Right cardiac atrium (tissue), 5 donors: Measurements from ENCODE around the gene YDJC. TPM values are rescaled to one million over a fixed set of nuclear protein-coding genes. Genes with fewer than 3 reads are reported as not detected.
A peak's percentile ranks its signal among the peaks of the same experiment; 100 is the strongest.

Experiments
- ATAC-seq, 2 donors: fragments of 200-7000 bp; cut with Tn5 transposase; one replicate each; pipeline versions ENCODE4 v1.8.0 to v1.9.1; 2020; ENCODE audit warnings: moderate library complexity in 2 of 2, mild to moderate bottlenecking in 1 of 2
- DNase-seq, 3 donors: peaks; one replicate each; pipeline ENCODE4 v3.0.0-alpha.2; 2020
- H3K27ac ChIP-seq: one replicate; pipeline ENCODE4 v1.5.1; 2013; ENCODE audit warnings: mild to moderate bottlenecking, low read length, control low read depth, moderate library complexity
- H3K27me3 ChIP-seq: one replicate; pipeline ENCODE4 v1.6.1; 2013; ENCODE audit not compliant: control insufficient read depth, insufficient read depth
- H3K4me1 ChIP-seq: one replicate; pipeline ENCODE4 v1.6.1; 2013; ENCODE audit warnings: low read length; ENCODE audit not compliant: control insufficient read depth, insufficient read depth
- H3K4me3 ChIP-seq: one replicate; pipeline ENCODE4 v1.5.1; 2013; ENCODE audit warnings: low read length, control low read depth
- H3K9me3 ChIP-seq: one replicate; pipeline ENCODE4 v1.6.1; 2013; ENCODE audit warnings: low read length; ENCODE audit not compliant: control insufficient read depth
- WGBS: extraction: QIAGEN DNeasy Blood & Tissue Kit; methylation state at CpG from one replicate; pipeline ENCODE4 v1.1.7; 2013; 5-methylcytosine and 5-hydroxymethylcytosine counted together
- intact Hi-C, 4 donors: fragments of 100-400 bp; cut with DNase I; formaldehyde crosslinking; loops; one replicate each; pipeline versions ENCODE4 v1.11.0 to v1.14.0; 2022 to 2023
- polyA plus RNA-seq: library from polyadenylated mRNA; stranded (reverse); fragments of 200-250 nt; gene quantifications from one replicate; pipeline ENCODE4 v1.2.3, GENCODE V29; 2013
- total RNA-seq, 4 donors: library from RNA; stranded (reverse); fragmentation: NEBNext Ultra II Directional; extraction: Animal tissue kit (Norgen Biotek cat#: 25700); gene quantifications; one replicate each; pipeline ENCODE4 v1.2.1, GENCODE V29; 2021
- donor health status: healthy with polysubstance abuse.
- donor health status: DM: no; HTN: yes; CAD: no.
- donor health status: DM: no; HTN: no; CAD: no.
- donor health status: DM: no; HTN: yes; CAD: no; lungs with severe emphysema.
- donor health status: DM: yes; HTN: yes; CAD: no.

The YDJC gene
- total and polyA plus RNA-seq, 5 donors: 3.6 to 7.9 (median 5.7) TPM

GRCh38 chr22:21628386-21629254, 1.2 kb downstream of the YDJC start:
- Histone ChIP-seq H3K4me1 (peaks cover 15% of the 10 kb centered on the region), H3K27me3 (no peaks in the 10 kb centered on the region), H3K27ac (no peak overlapping the region), H3K4me3 (peak overlapping the region; percentile 66), H3K9me3 (no peaks in the 10 kb centered on the region)
- ATAC-seq (peak in 1 of 2 donors; percentile 3), DNase-seq (peak in 2 of 3 donors; percentile 64 to 68)
- intact Hi-C loops: no loop called here
- 77% methylated on average over 74 of the region's 74 CpGs for WGBS

GRCh38 chr22:21626735-21627469, 2.9 kb downstream of the YDJC start:
- Histone ChIP-seq H3K27me3 (no peaks in the 10 kb centered on the region), H3K4me3 (no peak overlapping the region), H3K9me3 (no peaks in the 10 kb centered on the region), H3K27ac (no peak overlapping the region), H3K4me1 (peaks cover 15% of the 10 kb centered on the region)
- 72% methylated on average over 11 of the region's 11 CpGs for WGBS
- DNase-seq (no peak), ATAC-seq (no peak)
- intact Hi-C loops: no loop called here

- Histone ChIP-seq H3K27me3 (no peaks in the 10 kb centered on the region), H3K4me1 (peaks cover 15% of the 10 kb centered on the region), H3K9me3 (no peaks in the 10 kb centered on the region), H3K27ac (no peak overlapping the region), H3K4me3 (no peak overlapping the region)
- intact Hi-C loops: no loop called here
- DNase-seq: no peak
- 67% methylated on average over 4 of the region's 4 CpGs for WGBS
- ATAC-seq: no peak
These were observed 3.6 kb downstream of the YDJC start for GRCh38 chr22:21626073-21626734.

GRCh38 chr22:21624880-21625791, 4.7 kb downstream of the YDJC start:
- no peak overlapping the region for H3K4me3 ChIP-seq
- DNase-seq (no peak), ATAC-seq (no peak)
- H3K27me3 ChIP-seq: no peaks in the 10 kb centered on the region
- H3K4me1 ChIP-seq: peaks cover 16% of the 10 kb centered on the region
- intact Hi-C loops: no loop called here
- 78% methylated on average over 12 of the region's 12 CpGs for WGBS
- no peaks in the 10 kb centered on the region for H3K9me3 ChIP-seq
- no peak overlapping the region for H3K27ac ChIP-seq

- DNase-seq (peak; percentile 38 to 74 (median 72)), ATAC-seq (peak; percentile 34 to 68)
- intact Hi-C loops: no loop called here
- peak overlapping the region; percentile 13 for H3K27ac ChIP-seq
- no peak overlapping the region for H3K4me3 ChIP-seq
- 46% methylated on average over 8 of the region's 8 CpGs for WGBS
- H3K9me3 ChIP-seq: no peaks in the 10 kb centered on the region
- no peaks in the 10 kb centered on the region for H3K27me3 ChIP-seq
- peaks cover 16% of the 10 kb centered on the region for H3K4me1 ChIP-seq
These were observed 5.5 kb downstream of the YDJC start for GRCh38 chr22:21624120-21624879.

GRCh38 chr22:21623648-21623970, 6.2 kb downstream of the YDJC start:
- no peaks in the 10 kb centered on the region for H3K27me3 ChIP-seq
- peaks cover 11% of the 10 kb centered on the region for H3K4me1 ChIP-seq
- H3K4me3 ChIP-seq: no peak overlapping the region
- no peak overlapping the region for H3K27ac ChIP-seq
- ATAC-seq (peak in 1 of 2 donors; percentile 2), DNase-seq (no peak)
- H3K9me3 ChIP-seq: no peaks in the 10 kb centered on the region
- intact Hi-C loops: no loop called here
- 74% methylated on average over 7 of the region's 7 CpGs for WGBS

GRCh38 chr22:21622919-21623647, 6.7 kb downstream of the YDJC start:
- no peak for DNase-seq
- H3K27me3 ChIP-seq: no peaks in the 10 kb centered on the region
- intact Hi-C loops: no loop called here
- peaks cover 11% of the 10 kb centered on the region for H3K4me1 ChIP-seq
- no peak overlapping the region for H3K27ac ChIP-seq
- ATAC-seq: no peak
- WGBS: 84% methylated on average over 23 of the region's 23 CpGs
- H3K4me3 ChIP-seq: no peak overlapping the region
- no peaks in the 10 kb centered on the region for H3K9me3 ChIP-seq

- WGBS: 69% methylated on average over 17 of the region's 17 CpGs
- Histone ChIP-seq H3K27ac (no peak overlapping the region), H3K4me1 (peaks cover 11% of the 10 kb centered on the region), H3K9me3 (no peaks in the 10 kb centered on the region), H3K4me3 (no peak overlapping the region), H3K27me3 (no peaks in the 10 kb centered on the region)
- intact Hi-C loops: no loop called here
- ATAC-seq (no peak), DNase-seq (no peak)
These were observed 7.6 kb downstream of the YDJC start for GRCh38 chr22:21622011-21622918.

GRCh38 chr22:21621025-21621424, 8.8 kb downstream of the YDJC start:
- DNase-seq (no peak), ATAC-seq (no peak)
- H3K9me3 ChIP-seq: no peaks in the 10 kb centered on the region
- no peak overlapping the region for H3K27ac ChIP-seq
- WGBS: 87% methylated on average over 3 of the region's 3 CpGs
- H3K4me3 ChIP-seq: no peak overlapping the region
- no peaks in the 10 kb centered on the region for H3K27me3 ChIP-seq
- intact Hi-C loops: no loop called here
- peaks cover 11% of the 10 kb centered on the region for H3K4me1 ChIP-seq
